Spleen (tissue), 7 donors: ENCODE results near the gene TMEM151A.

ENCODE experiments used
- CTCF ChIP-seq, 11 experiments: fragments of 200-600 bp in 7 of 11; fragments of 450-650 bp in 4 of 11; sonication (generic) in 4 of 11; IDR thresholded peaks in 8 of 11; conservative IDR thresholded peaks in 3 of 11; 1 replicate in 7 of 11; 2 replicates in 4 of 11; pipeline versions ENCODE4 v1.4.0 to v1.8.0; 2016 to 2021; ENCODE audit warnings: antibody characterized with exemption in 11 of 11, inconsistent platforms in 4 of 11, mild to moderate bottlenecking in 1 of 11
- POLR2A ChIP-seq, 3 donors: fragments of 450-650 bp; IDR thresholded peaks; one replicate each; pipeline ENCODE4 v1.5.1; 2017; ENCODE audit warnings: antibody characterized with exemption in 3 of 3, mild to moderate bottlenecking in 1 of 3
- donor health status: DM: no; HTN: no; CAD: no; lungs with moderate emphysema.
- donor health status: DM: no; HTN: no; CAD: no.
- donor health status: DM: no; HTN: no; CAD: no.

GRCh38 chr11:66287889-66288670 is 3.6 kb upstream of the TMEM151A start:
- no peak for TF ChIP-seq CTCF (IDR thresholded peaks at IDR 0.05 in 8 of 11, conservative IDR thresholded peaks at IDR 0.05 in 3 of 11)
- no peak for TF ChIP-seq POLR2A (IDR thresholded peaks at IDR 0.05)
